Ascending aorta (tissue), 2 donors: ENCODE measurements around the gene TNRC18. TPM values are rescaled to one million over a fixed set of nuclear protein-coding genes. Genes with fewer than 3 reads are reported as not detected.
"Not testable (repeated sequence)": the region's sequence is repeated elsewhere in the genome, so short reads cannot be mapped to it uniquely, and the experiment has no call there.

Experiments used
- DNase-seq, 2 donors: peaks; one replicate each; pipeline ENCODE4 v3.0.0-alpha.2; 2019; ENCODE audit warnings: low spot score in 2 of 2
- H3K27ac ChIP-seq, 2 donors: fragments of 200-600 bp; sonication (generic); one replicate each; pipeline ENCODE4 v1.5.1; 2016 to 2017; ENCODE audit warnings: mild to moderate bottlenecking in 1 of 2
- H3K27me3 ChIP-seq: fragments of 200-600 bp; sonication (generic); one replicate; pipeline ENCODE4 v1.5.1; 2017
- H3K36me3 ChIP-seq, 2 donors: fragments of 200-600 bp; sonication (generic); one replicate each; pipeline ENCODE4 v1.5.1; 2016
- H3K4me1 ChIP-seq, 2 donors: fragments of 200-600 bp; sonication (generic); one replicate each; pipeline ENCODE4 v1.5.1; 2016 to 2017; ENCODE audit warnings: mild to moderate bottlenecking in 1 of 2
- H3K4me3 ChIP-seq, 2 donors: fragments of 200-600 bp; sonication (generic); one replicate each; pipeline ENCODE4 v1.5.1; 2016 to 2017; ENCODE audit warnings: mild to moderate bottlenecking in 1 of 2
- H3K9me3 ChIP-seq, 2 donors: fragments of 200-600 bp; sonication (generic); one replicate each; pipeline ENCODE4 v1.5.1; 2016
- CTCF ChIP-seq, 3 experiments: fragments of 200-600 bp in 2 of 3; fragments of 450-650 bp in 1 of 3; sonication (generic) in 2 of 3; IDR thresholded peaks; one replicate each; pipeline ENCODE4 v1.5.1; 2016 to 2019; ENCODE audit warnings: antibody characterized with exemption in 3 of 3, mild to moderate bottlenecking in 1 of 3, moderate library complexity in 1 of 3
- intact Hi-C: fragments of 100-400 bp; cut with DNase I; formaldehyde crosslinking; loops from one replicate; pipeline ENCODE4 v1.15.1; 2023
- total RNA-seq: library from RNA; depleted of rRNA; stranded (reverse); fragments of >200 nt; gene quantifications from one replicate; pipeline ENCODE4 v1.1.0, GENCODE V29; 2016

The TNRC18 gene
- total RNA-seq, 1 donor from 2014 or later = 240 TPM

DNA sequence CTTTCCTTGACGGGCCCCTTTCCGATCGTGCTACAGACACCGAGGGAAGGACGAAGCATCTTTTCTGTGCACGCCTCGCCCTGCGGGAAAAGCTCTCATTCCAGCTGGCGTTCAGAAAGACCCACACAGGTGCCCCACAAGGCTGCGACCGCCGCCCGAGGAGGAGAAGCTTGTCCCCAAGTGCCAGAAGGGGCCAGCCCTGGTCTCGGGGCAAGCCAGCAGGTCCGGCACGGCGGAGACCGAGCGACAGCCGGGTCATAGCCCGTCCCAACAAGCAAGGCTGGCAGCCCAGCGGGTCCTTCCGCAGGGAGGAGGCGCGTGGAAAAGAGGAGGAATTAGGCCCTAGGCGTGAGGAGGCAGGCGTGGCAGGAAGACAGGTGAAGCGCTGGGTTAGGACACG is 62.7 kb downstream of the TNRC18 start:
- no peak overlapping the region for H3K27ac ChIP-seq
- intact Hi-C loops = loop anchor here (10.0 kb wide), 1 partner anchor 314 kb away; no protein-coding TSS in a partner anchor
- peaks cover 71 to 77% of the 10 kb centered on the region in 2 donors for H3K36me3 ChIP-seq
- H3K27me3 ChIP-seq = no peaks in the 10 kb centered on the region
- no peak for TF ChIP-seq CTCF (IDR thresholded peaks at IDR 0.05)
- no peak for DNase-seq
- H3K9me3 ChIP-seq = no peaks in the 10 kb centered on the region
- no peak overlapping the region for H3K4me3 ChIP-seq
- H3K4me1 ChIP-seq = peaks cover 3 to 17% of the 10 kb centered on the region in 2 donors

- intact Hi-C loops = loop anchor here (10.0 kb wide), 1 partner anchor 314 kb away; no protein-coding TSS in a partner anchor
- Histone ChIP-seq H3K4me3 (no peak overlapping the region), H3K27ac (no peak overlapping the region), H3K9me3 (no peaks in the 10 kb centered on the region), H3K4me1 (peaks cover 3 to 18% of the 10 kb centered on the region in 2 donors), H3K36me3 (peaks cover 73 to 82% of the 10 kb centered on the region in 2 donors), H3K27me3 (no peaks in the 10 kb centered on the region)
- no peak for DNase-seq
- TF ChIP-seq CTCF (IDR thresholded peaks at IDR 0.05) = no peak
These were observed 63.2 kb downstream of the TNRC18 start for GRCh38 chr7:5360451-5360850.

DNA sequence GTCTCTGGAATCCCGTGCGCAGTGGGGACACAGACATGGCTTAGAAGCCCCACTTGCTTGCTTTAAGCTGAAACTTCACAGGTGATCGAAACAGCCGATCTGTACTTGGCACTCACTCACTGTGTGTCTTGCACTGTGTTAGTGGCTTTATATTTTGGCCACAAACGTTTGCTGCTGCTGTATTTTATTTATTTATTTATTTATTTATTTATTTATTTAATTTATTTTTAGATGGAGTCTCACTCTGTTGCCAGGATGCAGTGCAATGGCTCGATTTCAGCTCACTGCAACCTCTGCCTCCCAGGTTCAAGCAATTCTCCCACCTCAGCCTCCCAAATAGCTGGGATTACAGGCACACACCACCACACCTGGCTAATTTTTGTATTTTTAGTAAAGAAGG is 63.6 kb downstream of the TNRC18 start:
- Histone ChIP-seq H3K4me1 (peaks cover 3 to 22% of the 10 kb centered on the region in 2 donors), H3K36me3 (peaks cover 77 to 86% of the 10 kb centered on the region in 2 donors)
- intact Hi-C loops = loop anchor here (10.0 kb wide), 1 partner anchor 315 kb away; no protein-coding TSS in a partner anchor
- not testable (repeated sequence) for DNase-seq, H3K27ac ChIP-seq, H3K4me3 ChIP-seq, H3K9me3 ChIP-seq, H3K27me3 ChIP-seq

- no peak overlapping the region for H3K27ac ChIP-seq
- no peak for DNase-seq
- intact Hi-C loops = no loop called here
- no peak overlapping the region for H3K4me3 ChIP-seq
- H3K27me3 ChIP-seq = no peaks in the 10 kb centered on the region
- peaks cover 78 to 91% of the 10 kb centered on the region in 2 donors for H3K36me3 ChIP-seq
- peaks cover 10 to 29% of the 10 kb centered on the region in 2 donors for H3K4me1 ChIP-seq
- H3K9me3 ChIP-seq = no peaks in the 10 kb centered on the region
- no peak for TF ChIP-seq CTCF (IDR thresholded peaks at IDR 0.05)
These were observed 64.3 kb downstream of the TNRC18 start for GRCh38 chr7:5359344-5359743.

GRCh38 chr7:5357951-5358350 is 65.7 kb downstream of the TNRC18 start:
- no peak overlapping the region for H3K4me3 ChIP-seq
- TF ChIP-seq CTCF (IDR thresholded peaks at IDR 0.05) = no peak
- no peak for DNase-seq
- intact Hi-C loops = no loop called here
- H3K36me3 ChIP-seq = peaks cover 76 to 92% of the 10 kb centered on the region in 2 donors
- peak overlapping the region; percentile 21 to 50 for H3K27ac ChIP-seq
- H3K4me1 ChIP-seq = peaks cover 10 to 37% of the 10 kb centered on the region in 2 donors
- H3K27me3 ChIP-seq = no peaks in the 10 kb centered on the region
- H3K9me3 ChIP-seq = no peaks in the 10 kb centered on the region

GRCh38 chr7:5356751-5357119 is 66.9 kb downstream of the TNRC18 start:
- TF ChIP-seq CTCF (IDR thresholded peaks at IDR 0.05) = no peak
- Histone ChIP-seq H3K4me3 (no peak overlapping the region), H3K27me3 (no peaks in the 10 kb centered on the region), H3K4me1 (peaks cover 10 to 37% of the 10 kb centered on the region in 2 donors), H3K9me3 (no peaks in the 10 kb centered on the region), H3K27ac (no peak overlapping the region), H3K36me3 (peaks cover 73 to 92% of the 10 kb centered on the region in 2 donors)
- intact Hi-C loops = no loop called here
- DNase-seq = no peak
